ENCODE results near the gene DIPK1B.

DIPK1B gene

DNA sequence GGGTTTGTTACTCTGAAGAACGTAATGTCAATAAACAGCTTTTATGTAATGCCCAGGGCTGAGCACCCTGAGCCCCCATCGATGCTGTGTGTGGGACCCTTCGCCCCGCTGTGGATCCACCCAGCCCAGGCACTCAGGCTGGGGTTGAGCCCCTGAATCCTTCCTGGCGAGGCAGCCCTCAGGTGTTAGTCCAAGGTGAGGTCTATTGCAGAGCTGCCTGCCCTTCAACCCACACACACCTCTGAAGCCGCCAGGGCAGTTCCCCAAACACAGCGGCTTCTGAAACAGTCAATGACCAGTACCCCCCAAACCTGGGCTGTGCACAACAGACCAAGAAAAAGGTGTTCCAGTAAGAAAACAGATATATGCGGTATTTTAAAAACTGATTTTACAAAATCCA lies 11.6 kb downstream of the DIPK1B start:
- no peak overlapping the region for H2BK12ac ChIP-seq (ENCODE audit: low read length)
- H3K4me1 ChIP-seq (ENCODE audit: control insufficient read depth in 1 of 2, insufficient read depth in 2 of 2, low read length in 2 of 2) = peaks cover 14 to 18% of the 10 kb centered on the region in 2 experiments
- H2AK5ac ChIP-seq (ENCODE audit: low read length) = no peak overlapping the region
- no peak overlapping the region for H4K8ac ChIP-seq (ENCODE audit: low read depth, low read length)
- H3K36me3 ChIP-seq (ENCODE audit: control insufficient read depth in 1 of 2, insufficient read depth in 2 of 2, low read length in 2 of 2) = peaks cover 55 to 56% of the 10 kb centered on the region in 2 experiments
- no peak overlapping the region for H3K14ac ChIP-seq (ENCODE audit: low read length)
- no peak overlapping the region for H3K18ac ChIP-seq (ENCODE audit: low read length)
- no peak overlapping the region for H3K4me2 ChIP-seq (ENCODE audit: low read length)
- no peak overlapping the region for H3K27ac ChIP-seq (ENCODE audit: low read depth, low read length)
- no CpG with 5 or more reads among the region's 8 CpGs for WGBS (ENCODE audit: extremely low coverage, insufficient coverage, insufficient read length)
- H4K12ac ChIP-seq (ENCODE audit: low read depth, low read length) = no peak overlapping the region
- DNase-seq = no peak
- H3K79me2 ChIP-seq (ENCODE audit: control insufficient read depth, insufficient read depth, low read length, poor library complexity) = peaks cover 12% of the 10 kb centered on the region
- peaks cover 3% of the 10 kb centered on the region for H3K9me3 ChIP-seq (ENCODE audit: insufficient read depth, low read depth, low read length)
- H4K91ac ChIP-seq (ENCODE audit: low read depth, low read length) = no peak overlapping the region
- no peak overlapping the region for H2BK5ac ChIP-seq (ENCODE audit: low read depth, low read length, poor library complexity)
- H3K23ac ChIP-seq (ENCODE audit: low read length) = no peak overlapping the region
- no peak overlapping the region for H3K9ac ChIP-seq (ENCODE audit: low read length)
- no peak overlapping the region for H2BK120ac ChIP-seq (ENCODE audit: insufficient read depth, low read length, poor library complexity)
- H3K4me3 ChIP-seq (ENCODE audit: low read depth, low read length) = no peak overlapping the region
- no peak overlapping the region for H2AFZ ChIP-seq (ENCODE audit: insufficient read depth, low read length, poor library complexity)
- H3K79me1 ChIP-seq (ENCODE audit: low read length) = peaks cover 19% of the 10 kb centered on the region
- H3K27me3 ChIP-seq (ENCODE audit: insufficient read depth, low read length) = no peaks in the 10 kb centered on the region
- no peak overlapping the region for H3K4ac ChIP-seq (ENCODE audit: low read depth, low read length)

DNA sequence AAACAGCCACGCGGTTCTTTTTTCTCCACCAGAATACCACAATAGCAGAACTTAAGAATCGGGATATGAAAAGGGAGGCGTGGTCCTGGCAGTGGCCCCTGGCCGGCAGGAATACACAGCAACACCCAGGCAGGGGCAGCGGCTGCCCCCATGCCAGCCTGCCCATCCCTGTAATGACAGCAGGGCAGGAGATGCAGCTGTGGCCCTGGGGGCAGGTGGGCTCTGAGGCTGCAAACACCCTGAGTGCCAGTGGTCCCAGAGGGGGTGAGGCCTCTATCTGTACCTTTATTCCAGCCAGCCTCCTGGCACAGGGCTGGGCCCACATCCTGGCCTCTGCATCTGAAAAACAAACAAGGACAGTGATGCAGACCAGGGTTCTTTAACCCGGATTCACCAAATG lies 12.4 kb downstream of the DIPK1B start:
- Histone ChIP-seq H3K23ac (ENCODE audit: low read length) (no peak overlapping the region), H2BK5ac (ENCODE audit: low read depth, low read length, poor library complexity) (no peak overlapping the region), H3K9me3 (ENCODE audit: insufficient read depth, low read depth, low read length) (peaks cover 3% of the 10 kb centered on the region), H3K4me3 (ENCODE audit: low read depth, low read length) (no peak overlapping the region), H4K8ac (ENCODE audit: low read depth, low read length) (no peak overlapping the region), H2AK5ac (ENCODE audit: low read length) (no peak overlapping the region), H3K36me3 (ENCODE audit: control insufficient read depth in 1 of 2, insufficient read depth in 2 of 2, low read length in 2 of 2) (peaks cover 54 to 55% of the 10 kb centered on the region in 2 experiments), H2BK12ac (ENCODE audit: low read length) (no peak overlapping the region), H3K9ac (ENCODE audit: low read length) (no peak overlapping the region), H3K79me1 (ENCODE audit: low read length) (peaks cover 19% of the 10 kb centered on the region), H4K91ac (ENCODE audit: low read depth, low read length) (no peak overlapping the region), H3K27ac (ENCODE audit: low read depth, low read length) (no peak overlapping the region), H3K4me1 (ENCODE audit: control insufficient read depth in 1 of 2, insufficient read depth in 2 of 2, low read length in 2 of 2) (peaks cover 14 to 18% of the 10 kb centered on the region in 2 experiments), H3K79me2 (ENCODE audit: control insufficient read depth, insufficient read depth, low read length, poor library complexity) (peaks cover 12% of the 10 kb centered on the region), H3K27me3 (ENCODE audit: insufficient read depth, low read length) (no peaks in the 10 kb centered on the region), H3K4ac (ENCODE audit: low read depth, low read length) (no peak overlapping the region), H3K18ac (ENCODE audit: low read length) (no peak overlapping the region), H2AFZ (ENCODE audit: insufficient read depth, low read length, poor library complexity) (no peak overlapping the region), H3K4me2 (ENCODE audit: low read length) (no peak overlapping the region), H3K14ac (ENCODE audit: low read length) (no peak overlapping the region), H4K12ac (ENCODE audit: low read depth, low read length) (no peak overlapping the region), H2BK120ac (ENCODE audit: insufficient read depth, low read length, poor library complexity) (no peak overlapping the region)
- no CpG with 5 or more reads among the region's 7 CpGs for WGBS (ENCODE audit: extremely low coverage, insufficient coverage, insufficient read length)
- no peak for DNase-seq

DNA sequence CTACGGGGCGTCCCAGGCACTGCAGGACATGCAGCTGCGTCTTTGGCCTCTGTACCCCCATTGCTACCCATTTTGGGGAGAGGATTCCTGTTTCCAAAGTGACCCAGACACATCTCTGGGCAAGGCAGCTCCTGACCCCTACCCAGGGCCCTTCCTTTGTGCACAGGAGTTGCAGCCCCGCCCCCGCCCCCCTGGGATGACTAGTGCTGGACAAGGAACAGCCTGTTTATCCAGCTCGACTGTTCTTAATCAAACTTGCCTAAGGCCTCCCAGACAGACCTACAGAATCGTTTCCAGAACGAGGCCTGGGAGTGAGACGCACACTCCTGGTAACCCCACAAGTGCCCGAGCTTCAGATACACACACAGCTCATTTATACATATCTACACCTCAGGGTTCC lies 13.2 kb downstream of the DIPK1B start:
- Histone ChIP-seq H2BK5ac (ENCODE audit: low read depth, low read length, poor library complexity) (peak overlapping the region; percentile 4), H4K91ac (ENCODE audit: low read depth, low read length) (no peak overlapping the region), H3K4me1 (ENCODE audit: control insufficient read depth in 1 of 2, insufficient read depth in 2 of 2, low read length in 2 of 2) (peaks cover 14 to 18% of the 10 kb centered on the region in 2 experiments), H3K14ac (ENCODE audit: low read length) (no peak overlapping the region), H3K79me2 (ENCODE audit: control insufficient read depth, insufficient read depth, low read length, poor library complexity) (peaks cover 12% of the 10 kb centered on the region), H3K27ac (ENCODE audit: low read depth, low read length) (peak overlapping the region; percentile 56), H3K18ac (ENCODE audit: low read length) (no peak overlapping the region), H2BK12ac (ENCODE audit: low read length) (no peak overlapping the region), H4K8ac (ENCODE audit: low read depth, low read length) (no peak overlapping the region), H3K4me3 (ENCODE audit: low read depth, low read length) (no peak overlapping the region), H4K12ac (ENCODE audit: low read depth, low read length) (no peak overlapping the region), H2BK120ac (ENCODE audit: insufficient read depth, low read length, poor library complexity) (no peak overlapping the region), H2AK5ac (ENCODE audit: low read length) (no peak overlapping the region), H3K27me3 (ENCODE audit: insufficient read depth, low read length) (no peaks in the 10 kb centered on the region), H3K9ac (ENCODE audit: low read length) (peak overlapping the region; percentile 12), H3K79me1 (ENCODE audit: low read length) (peaks cover 19% of the 10 kb centered on the region), H3K4ac (ENCODE audit: low read depth, low read length) (no peak overlapping the region), H2AFZ (ENCODE audit: insufficient read depth, low read length, poor library complexity) (no peak overlapping the region), H3K4me2 (ENCODE audit: low read length) (peak overlapping the region; percentile 93), H3K23ac (ENCODE audit: low read length) (no peak overlapping the region), H3K9me3 (ENCODE audit: insufficient read depth, low read depth, low read length) (peaks cover 3% of the 10 kb centered on the region), H3K36me3 (ENCODE audit: control insufficient read depth in 1 of 2, insufficient read depth in 2 of 2, low read length in 2 of 2) (peaks cover 54 to 55% of the 10 kb centered on the region in 2 experiments)
- DNase-seq = peak in 1 of 2 donors; percentile 22
- no CpG with 5 or more reads among the region's 10 CpGs for WGBS (ENCODE audit: extremely low coverage, insufficient coverage, insufficient read length)

DNA sequence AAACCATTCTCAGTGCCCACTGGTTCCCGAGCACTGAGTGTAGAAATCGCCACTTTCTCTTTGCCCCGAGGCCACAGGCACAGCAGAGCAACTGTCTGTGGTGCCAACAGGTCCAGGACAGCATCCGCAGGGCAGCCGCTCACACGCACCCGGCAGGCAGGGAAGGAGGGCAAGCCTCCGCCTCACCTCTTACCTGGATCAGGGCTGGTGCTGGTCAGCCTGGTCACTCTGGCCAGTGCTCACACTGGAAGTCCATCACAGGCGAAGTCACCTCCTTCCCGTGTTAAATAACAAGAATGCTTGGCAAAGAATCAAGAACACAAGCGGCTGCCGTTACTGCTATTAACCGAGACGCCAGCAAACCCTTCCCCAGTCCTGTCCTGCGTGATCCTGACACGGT lies 13.7 kb downstream of the DIPK1B start:
- Histone ChIP-seq H3K36me3 (ENCODE audit: control insufficient read depth in 1 of 2, insufficient read depth in 2 of 2, low read length in 2 of 2) (peaks cover 52 to 53% of the 10 kb centered on the region in 2 experiments), H4K91ac (ENCODE audit: low read depth, low read length) (no peak overlapping the region), H4K12ac (ENCODE audit: low read depth, low read length) (peak overlapping the region; percentile 9), H3K4me3 (ENCODE audit: low read depth, low read length) (no peak overlapping the region), H3K27ac (ENCODE audit: low read depth, low read length) (peak overlapping the region; percentile 56), H2BK120ac (ENCODE audit: insufficient read depth, low read length, poor library complexity) (no peak overlapping the region), H3K18ac (ENCODE audit: low read length) (peak overlapping the region; percentile 23), H3K9ac (ENCODE audit: low read length) (no peak overlapping the region), H3K27me3 (ENCODE audit: insufficient read depth, low read length) (no peaks in the 10 kb centered on the region), H3K9me3 (ENCODE audit: insufficient read depth, low read depth, low read length) (peaks cover 3% of the 10 kb centered on the region), H2AFZ (ENCODE audit: insufficient read depth, low read length, poor library complexity) (no peak overlapping the region), H2BK5ac (ENCODE audit: low read depth, low read length, poor library complexity) (peak overlapping the region; percentile 4), H3K4me2 (ENCODE audit: low read length) (peak overlapping the region; percentile 93), H3K14ac (ENCODE audit: low read length) (peak overlapping the region; percentile 36), H3K4ac (ENCODE audit: low read depth, low read length) (peak overlapping the region; percentile 13), H3K79me2 (ENCODE audit: control insufficient read depth, insufficient read depth, low read length, poor library complexity) (peaks cover 12% of the 10 kb centered on the region), H3K79me1 (ENCODE audit: low read length) (peaks cover 19% of the 10 kb centered on the region), H3K4me1 (ENCODE audit: control insufficient read depth in 1 of 2, insufficient read depth in 2 of 2, low read length in 2 of 2) (peaks cover 14 to 18% of the 10 kb centered on the region in 2 experiments), H3K23ac (ENCODE audit: low read length) (no peak overlapping the region), H2AK5ac (ENCODE audit: low read length) (no peak overlapping the region), H2BK12ac (ENCODE audit: low read length) (no peak overlapping the region), H4K8ac (ENCODE audit: low read depth, low read length) (no peak overlapping the region)
- WGBS (ENCODE audit: extremely low coverage, insufficient coverage, insufficient read length) = no CpG with 5 or more reads among the region's 16 CpGs
- no peak for DNase-seq

Measured in trophoblast cell (in vitro differentiated cells and primary cell).